Mammary epithelial cell (primary cell): ENCODE measurements around the gene LPGAT1.

Source experiments
- EZH2 ChIP-seq: IDR thresholded peaks from 2 replicates; pipeline ENCODE4 v1.6.1; 2012; ENCODE audit warnings: low read length, inconsistent platforms, borderline replicate concordance
- TF ChIP-seq, protein P1 (sequence below), 2 donors: IDR thresholded peaks in 1 of 2; conservative IDR thresholded peaks in 1 of 2; 2 replicates each; pipeline ENCODE4 v1.5.1; 2011 to 2012; ENCODE audit warnings: inconsistent platforms in 2 of 2, low read length in 2 of 2, mild to moderate bottlenecking in 2 of 2, control low read depth in 1 of 2, low read depth in 1 of 2; ENCODE audit not compliant: insufficient read depth in 1 of 2; ENCODE audit errors: extremely low read depth in 1 of 2

DNA sequence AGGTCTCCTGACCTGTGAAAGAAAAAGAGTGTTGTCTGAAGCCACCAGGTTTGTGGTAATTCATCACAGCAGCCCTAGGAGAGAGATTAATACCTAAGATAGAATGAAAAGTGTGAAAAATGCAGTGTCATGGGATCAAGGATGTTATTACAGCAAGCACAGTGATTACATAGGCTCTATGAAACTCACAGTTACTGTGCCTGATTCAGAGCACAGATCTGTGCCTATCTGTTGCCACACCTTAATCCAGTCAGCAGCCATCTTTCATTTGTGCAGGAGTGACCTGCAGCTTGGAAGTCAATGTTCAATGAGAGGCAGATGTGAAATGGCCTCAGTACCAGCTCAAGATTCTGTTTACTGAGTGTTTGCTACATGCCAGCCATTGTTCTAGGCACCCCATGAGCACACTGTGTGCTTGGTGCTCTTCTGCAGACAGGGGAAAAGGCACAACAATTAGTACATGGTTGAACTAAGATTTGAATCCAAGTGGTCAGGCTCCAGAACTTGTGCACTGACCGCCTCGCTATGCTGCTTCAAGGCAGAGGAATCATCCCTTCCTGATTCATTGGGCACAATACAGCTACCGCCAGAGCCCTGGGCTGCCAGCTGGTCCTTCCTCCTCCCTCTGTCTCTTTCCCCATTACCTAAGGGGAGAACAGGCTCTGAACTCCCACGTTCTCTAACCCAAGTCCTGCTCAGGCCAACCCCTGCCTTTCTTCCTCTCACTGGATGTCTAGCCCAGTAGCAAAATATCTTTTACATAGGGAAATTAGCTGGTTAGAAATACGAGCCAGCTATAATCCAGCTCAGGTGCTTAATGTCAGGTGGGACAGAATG, 98.9 kb downstream of the LPGAT1 start:
- no peak for TF ChIP-seq EZH2
- TF ChIP-seq, protein P1, sequence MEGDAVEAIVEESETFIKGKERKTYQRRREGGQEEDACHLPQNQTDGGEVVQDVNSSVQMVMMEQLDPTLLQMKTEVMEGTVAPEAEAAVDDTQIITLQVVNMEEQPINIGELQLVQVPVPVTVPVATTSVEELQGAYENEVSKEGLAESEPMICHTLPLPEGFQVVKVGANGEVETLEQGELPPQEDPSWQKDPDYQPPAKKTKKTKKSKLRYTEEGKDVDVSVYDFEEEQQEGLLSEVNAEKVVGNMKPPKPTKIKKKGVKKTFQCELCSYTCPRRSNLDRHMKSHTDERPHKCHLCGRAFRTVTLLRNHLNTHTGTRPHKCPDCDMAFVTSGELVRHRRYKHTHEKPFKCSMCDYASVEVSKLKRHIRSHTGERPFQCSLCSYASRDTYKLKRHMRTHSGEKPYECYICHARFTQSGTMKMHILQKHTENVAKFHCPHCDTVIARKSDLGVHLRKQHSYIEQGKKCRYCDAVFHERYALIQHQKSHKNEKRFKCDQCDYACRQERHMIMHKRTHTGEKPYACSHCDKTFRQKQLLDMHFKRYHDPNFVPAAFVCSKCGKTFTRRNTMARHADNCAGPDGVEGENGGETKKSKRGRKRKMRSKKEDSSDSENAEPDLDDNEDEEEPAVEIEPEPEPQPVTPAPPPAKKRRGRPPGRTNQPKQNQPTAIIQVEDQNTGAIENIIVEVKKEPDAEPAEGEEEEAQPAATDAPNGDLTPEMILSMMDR (conservative IDR thresholded peaks at IDR 0.05 in 1 of 2, IDR thresholded peaks at IDR 0.05 in 1 of 2; ENCODE audit: extremely low read depth in 1 of 2, insufficient read depth in 1 of 2, low read depth in 1 of 2, low read length in 2 of 2) = no peak
